ELF-1 (cell line): Measurements from ENCODE around the gene DLG2.
A peak's percentile ranks its signal among the peaks of the same experiment; 100 is the strongest.

ENCODE experiments used
- DNase-seq: peaks from one replicate; pipeline ENCODE4 v3.0.0-alpha.2; 2016; ENCODE audit warnings: low read depth, low spot score

DLG2 gene

DNA sequence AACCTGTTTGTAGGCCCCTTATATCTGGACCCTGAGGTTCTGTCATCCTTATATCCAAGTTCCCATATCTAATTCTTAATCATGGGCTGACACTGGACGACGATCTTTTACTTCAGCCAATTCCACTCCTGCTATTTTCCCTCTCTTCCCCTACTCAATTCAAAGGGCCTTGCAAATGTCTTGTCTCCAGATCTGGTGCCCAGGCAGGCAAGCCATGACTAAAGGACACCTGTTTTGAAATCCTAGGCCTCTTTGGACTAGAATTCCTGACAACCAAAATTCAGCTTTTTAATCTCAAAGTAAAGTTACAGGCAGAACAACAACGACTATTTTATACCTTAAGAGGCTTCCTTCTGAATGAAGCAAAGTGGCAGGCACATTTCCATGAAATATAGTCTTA is 963.4 kb downstream of the DLG2 start:
- no peak for DNase-seq

GRCh38 chr11:84660257-84660977 is 966.7 kb downstream of the DLG2 start:
- no peak for DNase-seq

GRCh38 chr11:84655712-84656111 is 971.4 kb downstream of the DLG2 start:
- DNase-seq: no peak

- peak; percentile 52 for DNase-seq
Observed at GRCh38 chr11:84648471-84648870, 978.7 kb downstream of the DLG2 start.

DNA sequence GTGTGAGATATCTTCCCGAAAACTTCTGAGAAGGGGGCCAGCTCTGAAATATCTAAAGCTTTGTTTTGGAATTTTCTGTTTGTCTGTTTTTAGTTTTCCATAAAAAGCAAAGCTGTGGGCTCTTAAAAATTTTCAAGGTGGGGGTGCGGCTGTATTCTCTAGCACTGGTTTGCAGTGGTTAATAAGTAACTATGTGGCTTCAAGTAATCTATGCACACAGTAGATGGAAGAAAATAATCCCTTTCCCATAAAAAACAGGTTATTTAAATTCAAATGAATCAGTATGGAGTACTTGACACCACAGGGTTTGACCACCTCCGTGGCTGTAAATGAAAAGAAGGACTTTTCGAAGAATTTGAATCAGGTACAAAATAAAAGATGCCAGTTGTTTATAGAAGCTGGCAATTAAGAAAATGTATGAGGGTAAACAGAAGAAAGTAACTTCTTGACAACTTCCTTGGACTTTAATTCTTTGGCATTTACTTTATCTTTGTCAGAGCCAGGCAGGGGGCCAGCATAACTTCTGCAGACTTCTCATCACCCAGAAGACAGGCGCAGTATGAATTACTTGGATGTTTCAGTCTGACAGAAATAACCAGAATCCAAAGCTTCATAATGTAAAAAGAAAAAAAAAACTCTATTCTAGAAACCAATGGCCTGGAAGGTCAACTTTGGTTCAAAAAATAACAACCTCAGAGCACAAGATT is 981.0 kb downstream of the DLG2 start:
- no peak for DNase-seq

- DNase-seq: no peak
Observed at GRCh38 chr11:84642500-84642899, 984.6 kb downstream of the DLG2 start.

DNA sequence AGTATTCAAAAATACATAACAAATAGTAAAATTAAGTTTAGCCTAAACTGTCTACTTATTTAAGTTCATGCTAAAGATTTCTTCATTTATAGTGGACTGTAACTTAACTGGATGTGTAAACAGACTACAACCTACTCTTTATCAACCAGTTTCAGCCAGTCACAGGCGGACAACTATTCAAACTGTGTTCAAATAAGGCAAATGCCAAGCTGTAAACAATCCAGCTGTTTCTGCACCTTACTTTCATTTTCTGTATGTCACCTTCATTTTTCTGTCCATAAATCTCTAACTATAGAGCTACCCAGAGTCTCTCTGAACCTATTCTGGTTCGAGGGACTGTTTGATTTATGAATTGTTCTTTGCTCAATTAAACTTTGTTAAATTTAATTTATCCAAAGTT is 992.8 kb downstream of the DLG2 start:
- no peak for DNase-seq

- DNase-seq: no peak
Observed at GRCh38 chr11:84628871-84629620, 998.1 kb downstream of the DLG2 start.

GRCh38 chr11:84626256-84626655 is 1000.9 kb downstream of the DLG2 start:
- no peak for DNase-seq

GRCh38 chr11:84612645-84613044 is 1014.5 kb downstream of the DLG2 start:
- no peak for DNase-seq

DNA sequence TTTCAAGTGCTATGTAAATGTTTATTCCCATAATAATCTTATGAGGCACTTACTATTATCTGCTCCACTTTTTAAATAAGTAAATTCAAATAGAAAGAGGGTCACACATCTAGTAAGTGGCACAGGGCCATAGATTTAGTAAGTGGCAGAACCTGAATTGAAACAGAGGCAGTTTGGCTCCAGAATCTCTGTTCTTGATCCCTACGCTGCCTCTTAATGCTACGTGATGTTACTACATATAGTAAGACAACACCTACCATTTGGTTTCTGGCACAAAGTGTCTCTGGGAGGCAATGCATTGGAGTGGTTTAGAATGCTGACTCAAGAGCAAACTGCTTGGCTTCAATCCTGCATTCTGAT is 1018.3 kb downstream of the DLG2 start:
- no peak for DNase-seq

DNA sequence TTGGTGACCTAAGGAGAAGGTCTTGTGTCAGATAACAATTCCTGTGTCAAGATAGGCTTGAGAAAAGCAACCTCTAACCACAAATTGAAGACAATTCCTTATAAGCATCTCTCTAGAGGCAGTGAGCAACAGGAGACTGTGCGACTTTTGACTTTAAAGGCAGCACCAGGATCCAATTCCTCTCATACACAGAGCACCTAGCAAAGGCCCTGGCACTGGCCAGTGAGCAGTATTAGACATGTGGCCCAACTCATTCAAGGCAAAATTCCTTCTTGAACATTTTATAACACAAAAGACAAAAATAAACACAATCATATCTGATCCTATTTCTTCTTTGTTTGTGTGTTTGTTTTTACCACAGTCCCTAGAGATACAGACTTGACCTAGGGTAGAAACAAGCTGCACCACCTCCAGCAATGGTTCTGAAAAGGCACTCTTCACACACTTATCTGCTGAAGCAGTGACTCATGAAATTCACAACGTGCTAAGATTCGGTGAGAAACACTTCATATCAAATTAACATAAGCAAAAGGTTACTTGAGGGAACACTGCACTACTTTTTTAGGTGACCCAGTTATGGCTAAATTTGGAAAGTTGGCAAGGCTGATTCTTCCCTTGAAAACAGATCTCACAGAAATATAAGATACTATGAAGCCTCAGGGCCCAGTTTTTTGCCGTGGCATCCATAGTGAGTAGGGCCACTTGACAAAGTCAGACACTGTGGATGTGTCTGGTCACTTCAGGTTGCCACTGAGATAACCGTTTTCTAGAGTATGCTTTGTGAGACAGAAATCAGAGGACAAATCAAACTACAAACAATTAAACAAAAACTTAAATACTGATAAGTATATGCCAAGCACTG is 1018.9 kb downstream of the DLG2 start:
- DNase-seq: no peak

DNA sequence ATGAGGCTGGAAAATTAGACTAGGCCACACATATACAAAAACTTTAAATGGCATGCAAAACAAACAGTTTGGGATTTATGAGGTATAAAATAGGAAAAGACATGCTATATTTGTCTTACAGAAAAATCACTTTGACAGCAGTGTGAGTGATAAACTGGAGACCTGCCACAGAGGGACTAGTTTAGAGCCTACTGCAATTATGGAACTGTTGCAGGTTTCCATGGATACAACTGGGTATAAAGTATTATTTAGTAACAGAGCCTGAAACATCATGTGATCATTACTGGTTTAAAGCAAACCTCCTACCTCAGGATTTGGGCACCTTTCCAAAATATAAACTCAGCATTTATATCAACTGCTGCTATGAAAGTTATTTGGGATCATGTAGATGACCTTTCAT is 1032.5 kb downstream of the DLG2 start:
- DNase-seq: no peak

DNA sequence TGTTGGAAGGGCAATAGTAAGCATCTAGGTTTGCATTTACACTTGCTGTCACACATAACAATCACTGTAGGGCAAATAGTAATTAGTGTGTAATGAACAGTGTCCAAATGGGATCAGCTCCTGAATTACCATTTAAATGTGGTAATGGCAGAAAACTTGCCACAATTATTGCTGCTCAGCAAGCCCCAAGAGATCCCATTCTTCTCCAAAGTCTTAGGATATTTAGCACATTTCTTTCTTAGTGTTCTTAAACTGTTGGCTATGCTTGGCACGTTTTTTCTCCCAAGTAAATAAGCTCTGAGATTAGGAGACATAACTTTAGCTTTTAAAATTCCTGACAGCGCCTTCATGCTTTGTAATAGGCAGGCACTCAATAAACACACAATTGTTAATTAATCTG is 1037.0 kb downstream of the DLG2 start:
- DNase-seq: no peak

DNA sequence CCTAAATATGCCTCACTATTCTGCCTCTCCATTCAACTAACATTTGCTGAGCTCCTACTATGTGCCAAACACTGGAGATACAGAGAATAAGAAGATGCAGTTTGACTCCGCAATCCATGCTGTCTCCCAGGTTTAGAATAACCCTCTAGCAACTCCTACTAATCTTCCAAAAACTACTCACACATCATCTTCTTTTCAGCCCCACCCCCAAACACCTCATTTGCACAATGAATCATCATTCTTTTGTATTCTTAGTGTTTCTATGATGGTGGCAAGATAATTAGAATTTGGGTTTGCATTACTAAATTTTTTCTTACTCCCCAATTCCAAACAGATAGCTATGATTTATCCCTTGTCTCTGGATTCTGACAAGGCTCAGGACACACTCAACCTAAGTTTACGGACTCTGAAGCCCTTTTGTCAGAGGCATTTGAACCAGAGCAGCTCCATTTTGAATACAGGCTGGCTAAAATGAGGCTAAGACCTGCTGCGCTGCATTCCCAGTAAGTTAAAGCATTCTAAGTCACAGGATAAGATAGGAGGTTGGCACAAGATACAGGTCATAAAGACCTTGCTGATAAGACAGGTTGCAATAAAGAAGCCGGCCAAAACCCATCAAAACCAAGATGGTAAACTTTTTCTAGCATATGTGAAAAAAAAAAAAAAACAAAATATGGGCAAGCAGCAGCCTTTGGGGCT is 1038.9 kb downstream of the DLG2 start:
- no peak for DNase-seq

- no peak for DNase-seq
Observed at GRCh38 chr11:84583106-84583505, 1044.0 kb downstream of the DLG2 start.

DNA sequence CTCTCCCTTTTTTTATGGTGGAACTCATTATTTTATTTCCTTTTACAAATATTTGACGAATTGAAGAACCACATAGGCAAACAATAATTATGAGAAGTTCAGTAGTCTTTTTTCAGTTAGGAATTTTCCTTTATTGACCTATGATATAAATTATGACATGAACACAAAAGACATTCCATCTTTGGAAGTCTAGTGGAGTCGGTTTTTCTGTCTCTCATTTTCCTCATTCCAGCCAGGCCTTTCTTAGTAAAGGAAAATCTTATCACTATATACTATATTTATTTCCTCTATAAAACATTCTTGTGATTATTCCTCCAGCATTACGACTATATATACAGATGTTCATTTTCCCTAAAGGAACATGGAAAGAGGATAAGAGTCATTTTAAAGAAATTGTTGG is 1046.1 kb downstream of the DLG2 start:
- no peak for DNase-seq

GRCh38 chr11:84580428-84580827 is 1046.7 kb downstream of the DLG2 start:
- no peak for DNase-seq

GRCh38 chr11:84573868-84574267 is 1053.3 kb downstream of the DLG2 start:
- no peak for DNase-seq

DNA sequence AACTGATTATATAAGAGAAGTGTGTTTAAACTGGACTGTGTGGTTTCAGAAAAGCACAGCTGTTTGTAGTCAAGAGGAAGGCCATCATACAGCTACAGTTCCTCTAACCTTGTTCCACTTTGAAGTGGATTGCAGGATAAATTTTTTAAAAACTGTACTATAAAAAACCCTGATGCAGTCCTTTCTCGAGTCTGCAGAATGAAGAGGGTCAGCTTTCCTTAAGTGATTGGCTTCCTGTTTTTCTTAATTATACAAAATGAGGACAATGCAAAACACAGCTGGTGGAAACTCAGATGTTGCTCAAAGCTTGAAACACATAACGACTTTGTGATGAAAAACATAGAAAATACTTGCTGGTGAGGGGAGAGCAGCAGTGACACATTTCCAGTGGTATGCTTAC is 1060.5 kb downstream of the DLG2 start:
- no peak for DNase-seq

DNA sequence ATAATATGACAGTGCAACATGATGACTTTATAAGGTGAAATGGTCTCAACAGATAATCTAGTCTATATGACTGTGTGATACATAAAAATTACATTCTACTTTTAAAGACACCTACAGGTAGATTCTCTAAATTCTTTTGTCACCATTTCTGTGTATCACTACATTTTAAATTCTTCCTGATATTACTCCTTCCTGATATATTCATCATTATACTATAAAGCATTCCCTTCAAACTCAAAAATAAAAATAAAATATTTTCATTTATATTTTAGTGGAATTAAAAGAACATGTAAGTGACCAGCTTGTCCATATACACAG is 1062.3 kb downstream of the DLG2 start:
- no peak for DNase-seq
